GM15510 (cell line): Measurements from ENCODE around the gene C2CD4C.

Source experiments
- POLR2A ChIP-seq: IDR thresholded peaks from 3 replicates; pipeline ENCODE4 v1.6.1; 2011; ENCODE audit warnings: borderline replicate concordance; ENCODE audit not compliant: insufficient read length; ENCODE audit errors: extremely low read depth

Gene C2CD4C

GRCh38 chr19:408902-409515, at the start of gene C2CD4C:
C2CD4C (minus strand) TSS chr19:409147; CDS start chr19:408361, 786 bp downstream.
- TF ChIP-seq POLR2A: no peak

- TF ChIP-seq POLR2A: no peak
Measured at GRCh38 chr19:458091-459042, 49.4 kb upstream of the C2CD4C start.

GRCh38 chr19:457636-458035, 48.7 kb upstream of the C2CD4C start:
- TF ChIP-seq POLR2A: no peak

GRCh38 chr19:456547-457110, 47.7 kb upstream of the C2CD4C start:
- TF ChIP-seq POLR2A: no peak

- TF ChIP-seq POLR2A: no peak
Measured at GRCh38 chr19:455851-456546, 47.1 kb upstream of the C2CD4C start.

GRCh38 chr19:455031-455705, 46.2 kb upstream of the C2CD4C start:
- TF ChIP-seq POLR2A: no peak

- no peak for TF ChIP-seq POLR2A
Measured at GRCh38 chr19:453606-454005, 44.7 kb upstream of the C2CD4C start.

GRCh38 chr19:452829-453228, 43.9 kb upstream of the C2CD4C start:
- TF ChIP-seq POLR2A: no peak

GRCh38 chr19:449916-450315, 41.0 kb upstream of the C2CD4C start:
- TF ChIP-seq POLR2A: no peak

- TF ChIP-seq POLR2A: no peak
Measured at GRCh38 chr19:447816-448560, 39.0 kb upstream of the C2CD4C start.

GRCh38 chr19:447064-447426, 38.1 kb upstream of the C2CD4C start:
- TF ChIP-seq POLR2A: no peak

GRCh38 chr19:444677-445210, 35.8 kb upstream of the C2CD4C start:
- TF ChIP-seq POLR2A: no peak

GRCh38 chr19:443005-443404, 34.1 kb upstream of the C2CD4C start:
- TF ChIP-seq POLR2A: no peak
